ENCODE data around the gene MLLT3. TPM values are rescaled to one million over a fixed set of nuclear protein-coding genes. Genes with fewer than 3 reads are reported as not detected.

The MLLT3 gene
- total and polyA plus RNA-seq, 2 of the 8 experiments (the other 6 are each of a cell fraction or from before 2014, with no cell fraction given) = 5.9 to 9.6 TPM

- H3K27ac ChIP-seq (ENCODE audit: low read depth, low read length) = no peak overlapping the region
- FAIRE-seq (no peak), DNase-seq (ENCODE audit: low read depth in 1 of 2, low spot score in 2 of 2) (no peak)
- H3K79me1 ChIP-seq (ENCODE audit: low read depth, low read length) = no peaks in the 10 kb centered on the region
- peaks cover 24% of the 10 kb centered on the region for H3K23me2 ChIP-seq (ENCODE audit: low read depth, low read length)
- H3K79me2 ChIP-seq (ENCODE audit: control insufficient read depth in 1 of 2, insufficient read depth in 2 of 2, low read length in 2 of 2) = no peaks in the 10 kb centered on the region
- H4K91ac ChIP-seq (replicated peaks; ENCODE audit: insufficient read length, low read length) = no peak overlapping the region
- no peak overlapping the region for H3K56ac ChIP-seq (replicated peaks; ENCODE audit: insufficient read length, low read depth, low read length)
- H4K20me1 ChIP-seq (replicated peaks in 1 of 2; ENCODE audit: control insufficient read depth in 1 of 2, insufficient read depth in 2 of 2, low read length in 2 of 2) = peaks cover 0 to 5% of the 10 kb centered on the region in 2 experiments
- H3K4ac ChIP-seq (replicated peaks; ENCODE audit: insufficient read length, low read depth, low read length) = no peak overlapping the region
- no peak overlapping the region for H2AFZ ChIP-seq (ENCODE audit: low read length)
- H2AK5ac ChIP-seq (ENCODE audit: low read depth, low read length) = no peak overlapping the region
- WGBS, 2 experiments (ENCODE audit: extremely low coverage in 1 of 2, insufficient coverage in 1 of 2, insufficient read length in 1 of 2, insufficient replicate concordance in 2 of 2, low coverage in 1 of 2, low lambda C conversion rate in 2 of 2, missing lambda C conversion rate in 1 of 2) = 97% methylated on average over 2 of the region's 2 CpGs; no CpG with 5 or more reads in 1 of the 2 experiments
- H3K4me3 ChIP-seq (ENCODE audit: extremely low read depth in 1 of 4, insufficient read depth in 2 of 4, low read depth in 3 of 4, low read length in 4 of 4) = no peak overlapping the region
- no peak overlapping the region for H3K9ac ChIP-seq (replicated peaks in 1 of 4; ENCODE audit: extremely low read depth in 1 of 4, low read depth in 3 of 4, low read length in 3 of 4)
- no peak overlapping the region for H2BK120ac ChIP-seq (replicated peaks; ENCODE audit: low read depth, low read length)
- H3K9me3 ChIP-seq (ENCODE audit: insufficient read depth in 2 of 2, low read depth in 1 of 2, low read length in 1 of 2) = no peaks in the 10 kb centered on the region
- no peak overlapping the region for H2BK20ac ChIP-seq (ENCODE audit: low read length)
- no peak overlapping the region for H3K23ac ChIP-seq (ENCODE audit: insufficient read length)
- H3K27me3 ChIP-seq (replicated peaks in 1 of 4; ENCODE audit: control insufficient read depth in 3 of 4, extremely low read depth in 1 of 4, insufficient read depth in 3 of 4, low read length in 3 of 4) = peaks cover 3 to 36% (median 28%) of the 10 kb centered on the region in 4 experiments
- no peak overlapping the region for H4K5ac ChIP-seq (ENCODE audit: insufficient read length, low read depth, low read length)
- ChIA-PET CTCF (ENCODE audit: partially characterized antibody) (interaction anchor here (0.6 to 2.0 kb wide), 6 partner anchors 8 to 322 kb away, joined by 3 to 7 read pairs (median 4); no protein-coding TSS in a partner anchor), POLR2A (ENCODE audit: partially characterized antibody) (interaction anchor here (1.5 kb wide), 1 partner anchor 41 kb away, joined by 4 read pairs; no protein-coding TSS in a partner anchor)
- no peak overlapping the region for H2BK15ac ChIP-seq (ENCODE audit: low read length)
- H3K14ac ChIP-seq (ENCODE audit: insufficient read length) = no peak overlapping the region
- peaks cover 0 to 11% (median 3%) of the 10 kb centered on the region in 4 experiments; a peak in 5 of 7 replicates for H3K4me1 ChIP-seq (replicated peaks in 1 of 4; ENCODE audit: control insufficient read depth in 3 of 4, insufficient read depth in 4 of 4, low read length in 3 of 4)
- H4K8ac ChIP-seq (ENCODE audit: extremely low read depth, insufficient read depth, low read length) = no peak overlapping the region
- H2BK5ac ChIP-seq (ENCODE audit: low read depth, low read length) = no peak overlapping the region
- H3K36me3 ChIP-seq (ENCODE audit: control insufficient read depth in 2 of 4, insufficient read depth in 4 of 4, low read length in 3 of 4) = no peaks in the 10 kb centered on the region
- no peak overlapping the region for H3K4me2 ChIP-seq (ENCODE audit: insufficient read depth in 1 of 2, low read depth in 2 of 2, low read length in 2 of 2)
- H2BK12ac ChIP-seq (ENCODE audit: low read depth, low read length) = no peak overlapping the region
- no peak overlapping the region for H3K18ac ChIP-seq (ENCODE audit: extremely low read depth, low read length)
- TF ChIP-seq CHD1 (IDR thresholded peaks at IDR 0.05; ENCODE audit: low read depth, low read length) = no peak
- no peak for TF ChIP-seq CHD2 (IDR thresholded peaks at IDR 0.05; ENCODE audit: low read length)
- no peak for TF ChIP-seq HDAC2 (IDR thresholded peaks at IDR 0.05; ENCODE audit: borderline replicate concordance in 1 of 2, low read depth in 2 of 2, low read length in 2 of 2)
- no peak for TF ChIP-seq CTCF (IDR thresholded peaks at IDR 0.05; ENCODE audit: control extremely low read depth in 1 of 3, insufficient read depth in 1 of 3, low read depth in 1 of 3, low read length in 3 of 3)
- TF ChIP-seq CEBPB (IDR thresholded peaks at IDR 0.05; ENCODE audit: low read depth, low read length) = no peak
- TF ChIP-seq RFX5 (IDR thresholded peaks at IDR 0.05; ENCODE audit: borderline replicate concordance, low read depth, low read length) = no peak
- no peak for TF ChIP-seq GABPA (IDR thresholded peaks at IDR 0.05; ENCODE audit: borderline replicate concordance, insufficient read depth, low read length)
- no peak for TF ChIP-seq JUN (IDR thresholded peaks at IDR 0.05; ENCODE audit: low read depth, low read length)
- TF ChIP-seq GTF2F1 (IDR thresholded peaks at IDR 0.05; ENCODE audit: borderline replicate concordance, low read depth, low read length) = no peak
- no peak for TF ChIP-seq SIRT6 (IDR thresholded peaks at IDR 0.05; ENCODE audit: low read length)
- no peak for TF ChIP-seq JUND (IDR thresholded peaks at IDR 0.05; ENCODE audit: low read length)
These were observed 3.9 kb downstream of the MLLT3 start for GRCh38 chr9:20618361-20618802.

All from H1 (cell line).